CD4-positive, alpha-beta T cell treated with Interleukin-17A for 1 hour (primary cell): Measurements from ENCODE around the gene ATMIN.
A peak's percentile ranks its signal among the peaks of the same experiment; 100 is the strongest.

Experiments
- DNase-seq: peaks from one replicate; pipeline ENCODE4 v3.0.0-alpha.2; 2020

Gene ATMIN

DNA sequence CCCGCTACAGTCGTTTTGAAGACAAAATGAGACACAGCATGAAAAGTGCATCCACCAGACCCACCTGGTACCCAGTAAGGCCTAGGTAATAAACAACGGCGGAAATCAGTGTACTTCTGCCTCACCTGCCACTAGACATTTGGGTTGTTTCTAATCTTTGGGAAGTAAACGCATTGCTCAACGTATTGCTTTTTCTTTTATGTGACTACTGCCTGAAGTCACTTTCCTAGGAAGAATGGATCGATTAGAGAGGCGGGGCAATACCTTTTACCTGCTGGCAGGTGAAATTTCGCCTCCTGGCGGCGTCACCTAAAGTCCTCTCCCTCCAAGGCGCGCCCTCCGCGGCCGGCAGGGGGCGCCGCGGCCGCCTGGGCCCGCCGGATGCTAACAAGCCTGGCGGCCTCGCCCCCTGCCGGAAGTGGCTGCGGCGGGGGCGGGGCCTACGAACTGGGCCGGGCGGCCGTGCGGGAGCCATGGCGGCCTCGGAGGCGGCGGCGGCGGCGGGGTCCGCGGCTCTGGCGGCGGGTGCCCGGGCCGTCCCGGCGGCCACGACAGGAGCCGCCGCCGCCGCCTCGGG, at the start of gene ATMIN:
TSS of gene ATMIN (plus strand) at position 445 of the 577 bp plus-strand sequence. CDS start at position 474, 29 bp downstream.
- peak; percentile 90 for DNase-seq

GRCh38 chr16:80986557-80986956, 49.1 kb upstream of the ATMIN start:
- DNase-seq = no peak

DNA sequence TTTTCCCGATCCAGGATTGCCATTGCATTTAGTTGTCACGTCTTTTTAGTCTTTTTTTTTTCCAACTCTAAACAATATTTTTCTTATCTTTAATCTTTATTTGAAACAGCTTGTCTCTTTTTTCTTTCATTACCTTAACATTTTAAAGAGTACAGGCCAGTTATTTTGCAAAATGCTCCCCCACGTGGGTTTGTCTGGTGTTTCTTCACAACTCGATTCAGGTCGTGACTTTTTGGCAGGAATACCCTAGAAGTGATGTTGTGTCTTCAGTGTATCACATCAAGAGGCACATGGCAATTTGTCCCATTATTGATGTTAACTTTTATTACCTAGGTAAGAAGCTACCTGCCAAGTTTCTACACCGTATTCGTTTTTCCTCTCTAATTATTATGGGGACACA, 46.9 kb upstream of the ATMIN start:
- DNase-seq = no peak

DNA sequence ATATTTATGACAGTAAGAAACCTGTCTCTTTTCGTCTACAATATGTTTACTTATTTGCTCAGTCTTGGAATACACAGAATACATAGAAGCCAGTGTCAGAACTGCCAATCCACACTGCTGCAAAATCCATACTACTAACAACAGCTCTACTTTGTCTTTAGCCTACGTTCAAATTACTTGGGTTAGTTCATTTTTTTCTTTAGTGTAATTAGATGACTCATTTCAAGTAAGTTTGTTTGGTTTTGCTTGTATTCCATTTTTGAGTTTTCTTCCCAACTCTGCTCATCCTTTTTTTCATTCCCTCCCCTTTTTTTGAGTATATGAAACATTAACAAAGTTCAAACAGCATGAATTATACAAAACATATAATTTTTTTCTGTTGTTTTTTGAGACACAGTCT, 45.8 kb upstream of the ATMIN start:
- DNase-seq = no peak

GRCh38 chr16:80990577-80990976, 45.1 kb upstream of the ATMIN start:
- no peak for DNase-seq

DNA sequence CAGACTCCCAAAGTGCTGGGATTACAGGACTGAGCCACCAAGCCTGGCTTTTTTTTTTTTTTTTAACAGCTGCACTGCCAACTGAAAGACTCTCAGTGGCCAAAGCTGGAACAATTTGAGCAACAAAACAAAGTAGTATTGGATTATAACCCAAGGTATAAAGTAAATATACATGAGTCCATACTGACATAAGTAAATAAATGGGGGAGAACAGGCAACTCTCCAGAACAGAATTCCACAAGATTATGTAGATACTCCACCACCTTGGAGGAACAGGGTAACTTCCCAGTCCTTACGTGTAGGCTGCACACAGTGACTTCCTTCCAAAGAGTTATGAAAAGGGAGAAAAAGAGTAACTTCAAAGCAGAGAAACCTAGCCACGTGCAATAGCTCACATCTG, 44.7 kb upstream of the ATMIN start:
- no peak for DNase-seq

DNA sequence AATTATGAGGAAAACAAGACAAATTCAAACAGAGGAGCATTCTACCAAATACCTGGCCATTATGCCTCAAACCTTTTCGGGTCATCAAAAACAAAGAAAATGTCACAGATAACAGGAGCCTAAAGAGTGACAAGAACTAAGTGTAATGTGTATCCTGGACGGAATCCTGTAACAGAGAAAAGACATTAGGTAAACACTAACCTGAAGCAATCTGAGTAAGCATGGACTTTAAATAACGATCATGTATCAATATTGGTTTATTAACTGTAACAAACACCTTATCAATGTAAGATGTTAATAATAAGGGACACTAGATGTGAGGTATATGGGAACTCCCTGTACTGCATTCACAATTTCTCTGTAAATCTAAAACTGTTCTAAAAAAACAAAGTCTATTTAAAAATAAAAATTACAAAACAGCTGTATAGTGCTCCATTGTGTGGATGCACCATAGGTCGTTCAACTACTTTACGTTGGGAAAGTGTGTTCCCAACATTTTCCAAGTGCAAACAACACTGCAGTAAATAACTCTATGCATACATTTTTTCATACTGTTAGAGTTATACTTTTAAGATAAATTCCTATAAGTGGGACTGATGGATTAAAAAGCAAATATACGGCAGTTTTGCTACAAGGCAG, 43.7 kb upstream of the ATMIN start:
- DNase-seq = no peak

DNA sequence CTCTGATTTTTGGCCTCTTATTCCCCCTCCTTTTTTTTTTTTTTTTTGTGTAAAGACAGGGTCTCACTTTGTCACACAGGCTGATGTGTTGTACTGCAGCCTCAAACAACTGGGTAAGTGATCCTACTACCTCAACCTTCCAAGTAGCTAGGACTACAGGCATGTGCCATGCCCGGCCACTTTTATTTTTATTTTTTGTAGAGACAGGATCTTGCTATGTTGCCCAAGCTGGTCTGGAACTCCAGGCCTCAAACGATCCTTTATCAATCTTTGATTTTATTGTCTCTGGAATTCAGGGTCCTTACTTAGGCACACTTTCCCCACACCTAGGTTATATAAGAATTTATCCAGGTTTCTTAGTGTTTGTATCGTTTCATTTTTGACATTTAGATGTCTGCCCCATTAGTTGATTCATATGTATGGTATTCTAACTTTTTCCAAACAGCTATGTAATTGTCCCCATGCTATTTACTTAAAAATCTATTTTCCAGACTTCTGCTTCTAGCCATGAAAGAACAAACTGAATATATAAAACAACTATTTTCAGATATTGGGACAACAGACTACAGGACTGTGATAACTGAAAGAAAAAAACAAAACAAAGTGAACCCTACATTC, 42.9 kb upstream of the ATMIN start:
- no peak for DNase-seq

GRCh38 chr16:80993307-80993706, 42.3 kb upstream of the ATMIN start:
- no peak for DNase-seq

DNA sequence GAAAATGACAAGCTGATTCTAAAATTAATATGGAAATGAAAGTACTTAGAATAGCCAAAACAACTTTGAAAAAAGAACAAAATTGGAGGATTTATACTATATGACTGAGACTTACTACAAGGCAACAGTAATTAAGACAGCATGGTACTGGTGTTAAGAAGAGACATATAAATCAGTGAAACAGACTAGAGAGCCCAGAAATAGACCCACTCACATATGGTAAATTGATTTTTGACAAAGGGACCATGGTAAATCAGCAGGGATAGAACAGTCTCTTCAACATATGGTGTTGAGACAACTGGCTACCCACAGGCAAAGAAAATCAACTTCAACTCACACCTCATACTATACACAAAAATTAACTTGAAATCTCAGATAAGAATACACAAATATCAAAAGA, 41.8 kb upstream of the ATMIN start:
- DNase-seq = no peak

- DNase-seq = no peak
Observed at GRCh38 chr16:80994451-80994850, 41.2 kb upstream of the ATMIN start.

DNA sequence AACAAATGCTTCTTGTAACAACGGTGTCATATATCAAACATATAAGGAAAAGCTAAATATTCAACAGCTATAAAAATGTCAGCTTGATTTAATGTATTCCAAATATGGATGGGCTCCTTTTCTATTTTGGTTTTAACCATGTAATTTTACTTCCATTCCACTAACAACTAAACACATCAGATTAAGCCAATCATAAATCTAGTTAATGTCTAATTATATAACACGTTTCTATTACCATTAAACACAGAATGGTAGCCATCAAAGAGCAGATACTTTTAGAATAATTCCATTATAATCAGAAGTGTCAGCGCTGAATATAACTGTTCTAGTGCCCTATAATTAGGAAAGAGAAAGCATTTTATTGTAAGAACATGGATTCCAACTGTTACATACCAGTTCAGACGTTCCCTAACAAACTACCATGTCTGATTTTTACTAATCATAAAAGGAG, 38.9 kb upstream of the ATMIN start:
- DNase-seq = no peak

DNA sequence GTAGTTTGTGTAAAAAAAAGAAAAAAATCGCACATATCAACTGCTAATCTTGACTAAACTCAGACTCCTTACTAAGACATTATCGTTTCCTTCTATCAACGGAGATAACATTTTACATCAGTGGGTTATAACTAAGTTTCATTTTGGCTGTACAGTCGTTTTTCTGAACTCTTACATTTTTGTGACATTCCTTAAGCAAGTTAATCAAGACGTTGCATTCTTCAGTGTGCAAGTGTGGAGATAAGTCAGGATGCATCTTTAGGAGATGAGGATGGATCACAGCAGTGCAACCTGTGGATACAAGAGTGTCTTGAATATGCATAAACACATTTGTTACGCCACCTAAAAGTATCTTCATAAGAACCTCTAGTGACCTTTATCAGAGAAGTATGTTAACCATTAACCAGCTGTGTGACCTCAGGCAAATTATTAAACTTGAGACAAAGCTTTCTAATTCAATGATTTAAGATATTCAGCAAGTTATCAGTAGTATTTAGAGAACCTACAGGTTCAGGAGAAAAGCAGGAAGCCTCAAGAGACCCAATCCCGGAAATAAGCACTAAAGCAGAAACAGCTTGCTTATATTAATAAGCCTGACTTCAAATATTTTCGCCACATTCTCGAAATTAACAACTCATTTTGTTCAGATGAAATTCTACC, 38.4 kb upstream of the ATMIN start:
- peak; percentile 34 for DNase-seq

- DNase-seq = no peak
Observed at GRCh38 chr16:80997964-80998620, 37.5 kb upstream of the ATMIN start.

DNA sequence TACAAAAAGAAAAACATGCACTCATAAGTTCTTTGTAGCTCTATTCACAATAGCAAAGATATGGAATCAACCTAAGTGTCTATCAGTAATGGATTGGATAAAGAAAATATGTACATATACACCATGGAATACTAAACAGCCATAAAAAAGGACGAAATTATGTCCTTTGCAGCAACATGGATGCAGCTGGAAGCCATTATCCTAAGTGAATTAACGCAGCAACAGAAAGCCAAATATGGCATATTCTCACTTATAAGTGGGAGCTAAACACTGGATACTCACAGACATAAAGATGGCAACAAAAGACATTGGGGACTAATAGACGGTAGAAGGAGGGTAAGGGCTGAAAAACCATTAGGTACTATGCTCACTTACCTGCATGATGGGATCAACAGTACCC, 34.8 kb upstream of the ATMIN start:
- DNase-seq = no peak

DNA sequence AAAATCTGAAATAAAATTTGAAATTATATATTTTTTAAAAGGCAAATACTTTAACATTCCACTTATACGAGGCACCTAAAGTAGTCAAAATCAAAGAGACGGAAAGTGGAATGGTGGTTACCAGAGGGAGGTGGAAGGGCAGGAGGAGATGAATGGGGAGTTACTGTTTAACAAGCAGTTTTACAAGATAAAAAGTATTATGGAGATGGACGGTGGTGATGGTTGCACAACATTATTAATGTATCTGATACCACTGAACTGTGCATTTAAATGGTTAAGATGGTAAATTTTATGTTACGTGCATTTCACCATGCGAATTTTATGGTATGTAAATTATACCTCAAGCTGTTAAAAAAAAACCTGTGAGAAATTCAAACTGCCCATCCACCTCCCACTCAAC, 34.3 kb upstream of the ATMIN start:
- DNase-seq = no peak

DNA sequence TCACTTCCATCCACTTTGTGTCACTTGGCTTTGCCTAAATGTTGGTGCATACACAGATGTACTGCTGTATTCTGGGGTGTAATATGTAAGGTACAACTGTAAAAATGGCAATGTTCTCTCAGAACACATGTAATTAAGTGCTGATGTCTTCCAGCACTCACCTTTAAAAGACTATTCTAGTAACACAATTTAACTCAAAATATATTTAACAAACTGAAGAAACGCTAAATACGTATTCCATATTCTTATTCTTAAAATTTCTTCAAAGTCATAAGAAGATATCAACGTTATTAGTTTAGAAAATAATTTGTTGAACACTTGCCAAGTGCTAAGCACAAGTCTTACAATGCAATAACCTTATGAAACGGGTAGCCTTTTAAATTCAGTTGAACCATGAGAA, 32.6 kb upstream of the ATMIN start:
- no peak for DNase-seq

DNA sequence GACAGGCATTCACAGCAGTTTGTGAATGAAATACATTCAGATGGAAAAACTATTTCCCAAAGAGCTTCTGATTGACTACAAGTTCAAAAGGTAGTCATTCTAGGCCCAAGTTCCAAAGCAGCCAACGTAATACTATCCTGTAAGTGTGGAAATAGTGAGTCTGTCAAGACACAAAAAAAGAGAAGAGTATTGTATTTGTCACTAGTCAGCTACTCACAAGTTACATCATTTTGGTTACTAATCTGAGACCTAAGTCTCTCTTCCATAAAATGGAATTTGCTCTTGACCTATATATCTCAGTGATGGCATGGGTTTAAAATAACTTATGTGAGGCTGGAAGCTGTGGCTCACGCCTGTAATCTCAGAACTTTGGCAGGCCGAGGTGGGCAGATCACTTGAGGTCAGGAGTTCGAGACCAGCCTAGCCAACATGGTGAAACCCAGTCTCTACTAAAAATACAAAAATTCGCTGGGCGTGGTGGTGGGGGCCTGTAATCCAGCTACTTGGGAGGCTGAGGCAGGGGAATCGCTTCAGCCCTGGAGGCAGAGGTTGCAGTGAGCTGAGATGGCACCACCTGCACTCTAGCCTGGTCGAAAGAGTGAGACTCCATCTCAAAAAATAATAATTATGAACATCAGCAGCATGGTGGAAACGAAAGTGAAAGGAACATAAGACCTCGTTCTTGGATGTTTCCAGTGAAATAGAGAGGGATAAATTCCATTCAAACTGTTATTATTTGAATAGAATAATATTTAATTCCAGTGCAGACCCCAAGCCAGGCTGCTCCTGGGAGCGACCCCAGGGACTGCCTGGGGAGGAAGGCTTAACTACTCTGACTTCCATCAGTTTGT, 31.8 kb upstream of the ATMIN start:
- DNase-seq = peak; percentile 31

- DNase-seq = peak; percentile 81
Observed at GRCh38 chr16:81004646-81005353, 30.8 kb upstream of the ATMIN start.

DNA sequence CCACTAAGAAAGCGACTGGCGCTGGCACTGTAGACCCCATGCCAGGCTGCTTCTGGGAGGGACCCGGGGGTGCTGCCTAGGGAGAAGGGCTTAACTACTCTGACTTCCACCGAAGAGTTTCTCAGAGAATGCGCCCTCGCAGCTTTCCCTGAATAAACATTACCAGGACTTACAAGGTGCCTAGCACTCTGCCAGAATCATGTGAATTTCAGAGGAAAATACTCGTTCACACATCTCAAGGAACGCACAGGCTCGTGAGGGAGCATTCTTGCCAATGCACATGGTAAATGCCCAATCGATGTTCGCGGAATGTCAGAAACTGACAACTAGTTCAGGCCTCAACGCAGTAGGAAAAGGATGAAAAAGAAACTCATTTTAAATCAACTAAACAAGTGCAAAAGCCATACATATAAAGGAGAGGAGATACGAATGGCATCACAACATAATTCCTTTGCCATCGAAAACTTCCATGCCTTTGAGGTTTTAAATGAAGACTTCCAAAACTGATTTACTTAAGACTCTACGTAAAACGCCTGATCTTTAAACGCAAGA, 30.0 kb upstream of the ATMIN start:
- no peak for DNase-seq

GRCh38 chr16:81006211-81006812, 29.3 kb upstream of the ATMIN start:
- peak; percentile 76 for DNase-seq
